Esophagus squamous epithelium (tissue), 4 donors: ENCODE measurements around the gene ECM2.

Source experiments
- POLR2A ChIP-seq, 4 donors: fragments of 450-650 bp; IDR thresholded peaks; one replicate each; pipeline ENCODE4 v1.6.1; 2017; ENCODE audit warnings: antibody characterized with exemption in 4 of 4, mild to moderate bottlenecking in 4 of 4, moderate library complexity in 3 of 4
- TF ChIP-seq, protein P1 (sequence below), 6 experiments: fragments of 450-650 bp in 4 of 6; fragments of 200-600 bp in 2 of 6; sonication (generic) in 2 of 6; IDR thresholded peaks; one replicate each; pipeline ENCODE4 v1.5.1; 2016 to 2019; ENCODE audit warnings: antibody characterized with exemption in 6 of 6, mild to moderate bottlenecking in 4 of 6, moderate library complexity in 4 of 6

DNA sequence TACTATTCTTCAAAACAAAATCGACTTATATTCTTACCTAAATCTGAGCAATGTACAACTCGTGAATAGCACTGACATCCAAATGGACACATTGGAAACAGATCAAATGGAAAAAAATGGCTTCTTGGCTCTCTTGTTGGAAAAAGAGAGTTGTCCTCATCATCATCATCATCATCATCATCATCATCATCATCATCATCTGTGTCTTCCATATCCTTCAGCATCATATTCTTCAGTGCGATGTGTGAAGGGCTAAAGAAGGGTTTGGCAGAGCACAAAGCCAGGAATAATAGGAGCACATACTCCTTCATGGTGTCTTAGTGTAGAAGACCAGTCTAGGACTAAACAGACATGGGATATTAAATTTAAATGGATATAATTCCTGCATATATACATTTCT lies 61.2 kb downstream of the ECM2 start:
- TF ChIP-seq, protein P1, sequence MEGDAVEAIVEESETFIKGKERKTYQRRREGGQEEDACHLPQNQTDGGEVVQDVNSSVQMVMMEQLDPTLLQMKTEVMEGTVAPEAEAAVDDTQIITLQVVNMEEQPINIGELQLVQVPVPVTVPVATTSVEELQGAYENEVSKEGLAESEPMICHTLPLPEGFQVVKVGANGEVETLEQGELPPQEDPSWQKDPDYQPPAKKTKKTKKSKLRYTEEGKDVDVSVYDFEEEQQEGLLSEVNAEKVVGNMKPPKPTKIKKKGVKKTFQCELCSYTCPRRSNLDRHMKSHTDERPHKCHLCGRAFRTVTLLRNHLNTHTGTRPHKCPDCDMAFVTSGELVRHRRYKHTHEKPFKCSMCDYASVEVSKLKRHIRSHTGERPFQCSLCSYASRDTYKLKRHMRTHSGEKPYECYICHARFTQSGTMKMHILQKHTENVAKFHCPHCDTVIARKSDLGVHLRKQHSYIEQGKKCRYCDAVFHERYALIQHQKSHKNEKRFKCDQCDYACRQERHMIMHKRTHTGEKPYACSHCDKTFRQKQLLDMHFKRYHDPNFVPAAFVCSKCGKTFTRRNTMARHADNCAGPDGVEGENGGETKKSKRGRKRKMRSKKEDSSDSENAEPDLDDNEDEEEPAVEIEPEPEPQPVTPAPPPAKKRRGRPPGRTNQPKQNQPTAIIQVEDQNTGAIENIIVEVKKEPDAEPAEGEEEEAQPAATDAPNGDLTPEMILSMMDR (IDR thresholded peaks at IDR 0.05) = no peak
- TF ChIP-seq POLR2A (IDR thresholded peaks at IDR 0.05) = no peak
